ENCODE results near the gene LYRM1.
A peak's percentile ranks its signal among the peaks of the same experiment; 100 is the strongest.

The LYRM1 gene

GRCh38 chr16:20871941-20872815, 28.4 kb upstream of the LYRM1 start:
- no peak for DNase-seq (ENCODE audit: low spot score)

- DNase-seq (ENCODE audit: low spot score): no peak
Measured at GRCh38 chr16:20873331-20873730, 27.2 kb upstream of the LYRM1 start.

DNA sequence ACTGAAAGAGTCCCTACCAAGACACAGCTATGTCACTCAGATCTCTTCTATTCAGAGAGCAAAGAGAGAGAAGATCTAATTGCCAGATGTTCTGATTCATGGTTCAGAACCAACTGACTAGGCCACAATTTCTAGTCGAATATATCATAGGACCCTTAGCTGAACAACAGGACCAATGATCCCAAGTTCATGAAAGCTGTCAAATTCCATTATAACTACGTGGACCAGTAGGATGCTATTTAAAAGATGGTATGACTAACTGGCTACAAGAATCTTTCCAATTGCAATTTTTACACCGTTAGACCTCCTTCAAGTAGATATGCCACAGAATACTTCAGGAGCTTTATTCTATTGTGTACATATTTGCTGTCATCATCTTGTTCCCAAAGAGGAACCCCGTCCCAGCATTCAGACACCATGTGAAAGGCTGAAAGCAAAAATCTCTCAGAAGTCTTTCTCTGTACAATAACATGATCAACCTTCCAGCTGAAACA, 26.4 kb upstream of the LYRM1 start:
- no peak for DNase-seq (ENCODE audit: low spot score)

DNA sequence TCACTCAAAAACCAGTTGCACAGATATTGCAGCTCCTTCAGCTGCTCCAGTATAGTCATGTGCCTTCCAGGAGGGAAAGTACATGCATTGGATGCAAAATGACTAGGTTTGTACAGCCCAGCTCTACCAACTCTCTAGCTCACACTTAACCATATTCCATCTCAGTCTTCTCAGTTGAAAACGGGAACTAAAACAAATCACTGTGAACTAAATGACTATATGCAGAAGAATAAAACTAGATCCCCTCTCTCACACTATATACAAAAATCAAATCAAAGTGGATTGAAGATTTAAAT, 25.3 kb upstream of the LYRM1 start:
- DNase-seq (ENCODE audit: low spot score): no peak

GRCh38 chr16:20878682-20879147, 21.9 kb upstream of the LYRM1 start:
- no peak for DNase-seq (ENCODE audit: low spot score)

GRCh38 chr16:20879175-20880040, 21.2 kb upstream of the LYRM1 start:
- no peak for DNase-seq (ENCODE audit: low spot score)

DNA sequence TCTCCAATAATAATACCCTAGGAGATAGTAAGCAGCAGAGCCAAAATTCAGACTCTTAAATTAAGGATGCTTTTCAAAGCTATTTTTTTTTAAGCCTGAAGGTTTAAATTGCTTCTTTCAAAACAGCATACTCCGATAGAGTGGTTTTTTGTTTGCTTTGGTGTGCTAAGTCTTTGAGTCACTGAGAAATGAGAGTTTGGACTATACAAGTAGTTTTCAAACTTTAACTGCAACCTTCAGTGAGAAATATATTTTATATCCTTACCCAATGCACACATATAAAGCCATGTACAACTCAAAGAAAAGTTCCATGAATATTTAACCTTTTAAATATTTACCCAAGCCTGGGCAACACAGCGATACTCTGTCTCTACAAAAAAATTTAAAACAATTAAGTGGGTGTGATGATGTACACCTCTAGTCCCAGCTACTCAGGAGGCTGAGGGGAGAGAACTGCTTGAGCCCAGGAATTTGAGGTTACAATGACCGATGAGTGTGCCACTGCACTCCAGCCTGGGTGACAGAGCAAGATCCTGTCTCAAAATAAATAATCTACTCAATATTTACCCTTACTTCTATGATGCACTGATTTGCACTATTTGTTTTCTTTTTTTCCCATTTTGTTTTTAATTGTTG, 19.6 kb upstream of the LYRM1 start:
- no peak for DNase-seq (ENCODE audit: low spot score)

GRCh38 chr16:20881503-20881878, 19.1 kb upstream of the LYRM1 start:
- DNase-seq (ENCODE audit: low spot score): no peak

DNA sequence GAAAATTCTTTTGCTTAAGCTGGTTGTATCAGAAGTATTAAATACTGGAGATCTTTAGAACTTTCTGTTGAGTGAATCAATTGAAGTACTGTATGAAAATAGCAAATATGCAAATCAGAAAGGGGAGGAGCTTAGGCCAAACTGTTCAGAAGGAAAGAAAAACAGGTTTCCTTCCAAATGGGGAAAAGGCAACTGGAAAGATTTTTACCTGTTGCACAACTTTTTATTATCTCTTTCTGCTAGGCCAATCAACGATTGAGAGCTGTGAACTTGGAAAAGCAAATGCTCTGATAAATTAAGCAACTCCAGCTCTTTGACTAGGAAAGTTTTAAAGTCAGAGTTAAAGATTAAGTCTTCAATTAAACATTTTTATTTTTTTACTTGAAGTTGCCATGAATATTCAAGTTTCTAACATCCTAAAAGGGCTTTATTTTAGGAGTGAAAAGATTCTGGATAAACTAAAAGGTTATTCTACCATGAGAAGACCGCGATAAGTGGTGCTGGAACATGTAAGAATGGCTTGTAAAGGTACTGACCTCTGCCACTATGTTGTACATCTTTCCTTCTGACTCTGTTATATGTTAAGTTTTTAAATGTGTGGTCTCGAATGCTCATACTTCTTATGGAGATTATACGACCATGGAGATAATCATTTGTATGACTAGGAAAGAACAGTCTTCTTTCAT, 16.9 kb upstream of the LYRM1 start:
- no peak for DNase-seq (ENCODE audit: low spot score)

- DNase-seq (ENCODE audit: low spot score): no peak
Measured at GRCh38 chr16:20884240-20884556, 16.4 kb upstream of the LYRM1 start.

DNA sequence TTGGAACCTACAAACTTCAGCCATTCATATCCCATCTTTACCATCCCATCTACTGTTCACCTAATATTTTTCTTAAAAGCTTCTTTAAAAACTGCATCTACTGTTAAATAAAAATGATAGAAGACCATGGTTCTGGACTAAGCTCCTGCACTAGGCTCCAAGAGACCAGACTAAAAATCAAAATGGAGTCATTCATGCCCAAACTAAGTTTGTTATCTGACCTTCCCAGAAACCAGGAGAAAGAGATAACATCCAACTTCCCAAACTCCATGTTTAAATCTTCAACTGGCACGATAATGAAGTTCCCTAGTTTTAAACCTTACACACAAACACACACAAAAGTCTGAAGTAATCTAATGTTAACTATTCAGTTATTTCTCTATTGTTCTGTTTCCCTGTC, 14.3 kb upstream of the LYRM1 start:
- DNase-seq (ENCODE audit: low spot score): no peak

GRCh38 chr16:20887207-20887606, 13.4 kb upstream of the LYRM1 start:
- DNase-seq (ENCODE audit: low spot score): no peak

- no peak for DNase-seq (ENCODE audit: low spot score)
Measured at GRCh38 chr16:20889625-20890275, 10.8 kb upstream of the LYRM1 start.

DNA sequence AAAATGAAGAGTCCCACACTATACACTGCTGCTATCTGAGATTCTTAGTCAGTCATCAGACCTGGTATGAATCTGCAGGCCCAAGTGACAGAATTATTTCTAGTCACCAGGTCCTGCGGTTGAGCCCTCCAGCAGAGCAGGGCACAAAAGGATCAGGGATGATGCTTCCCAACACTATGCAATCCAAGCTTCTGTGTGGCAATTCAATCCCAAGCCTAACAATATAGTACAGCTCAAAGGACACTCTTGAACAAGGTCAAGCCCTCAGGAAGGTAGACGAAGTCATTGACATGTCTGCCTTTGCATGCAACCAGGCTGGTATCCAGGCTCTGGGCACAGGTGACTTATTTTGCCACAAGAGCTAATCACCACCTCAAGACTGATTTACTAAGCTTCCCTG, 6.2 kb upstream of the LYRM1 start:
- DNase-seq (ENCODE audit: low spot score): no peak

DNA sequence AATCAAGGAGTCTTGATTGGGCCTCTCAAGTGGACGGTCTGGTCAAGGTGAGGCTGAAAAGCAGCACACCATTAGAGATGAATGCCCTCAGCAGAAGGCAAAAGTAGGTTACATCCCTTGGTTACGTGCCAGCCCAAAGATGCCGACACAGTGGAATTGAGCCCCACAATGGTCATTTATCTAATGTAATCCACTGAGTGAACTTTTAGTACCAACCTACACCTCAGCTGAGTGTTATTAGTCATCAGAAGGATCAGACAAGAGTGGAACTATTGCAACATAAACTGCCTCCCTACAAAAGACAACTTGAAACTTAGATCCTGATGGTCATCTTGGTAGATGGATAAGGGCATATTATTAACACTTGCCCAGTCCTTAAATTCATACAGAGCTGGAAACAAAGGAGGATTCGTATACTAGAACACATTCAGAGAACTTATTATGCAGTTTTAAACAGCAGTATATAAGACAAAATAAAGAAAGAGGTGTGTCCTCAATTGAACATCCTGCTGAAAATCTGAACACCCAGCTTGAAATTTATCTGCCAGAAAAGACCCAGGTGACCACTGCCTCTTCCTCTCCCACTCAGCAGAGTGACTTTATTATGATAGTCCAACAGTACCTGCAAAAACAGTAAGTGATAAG, 3.2 kb upstream of the LYRM1 start:
- no peak for DNase-seq (ENCODE audit: low spot score)

GRCh38 chr16:20897922-20898321, 2.6 kb upstream of the LYRM1 start:
- no peak for DNase-seq (ENCODE audit: low spot score)

DNA sequence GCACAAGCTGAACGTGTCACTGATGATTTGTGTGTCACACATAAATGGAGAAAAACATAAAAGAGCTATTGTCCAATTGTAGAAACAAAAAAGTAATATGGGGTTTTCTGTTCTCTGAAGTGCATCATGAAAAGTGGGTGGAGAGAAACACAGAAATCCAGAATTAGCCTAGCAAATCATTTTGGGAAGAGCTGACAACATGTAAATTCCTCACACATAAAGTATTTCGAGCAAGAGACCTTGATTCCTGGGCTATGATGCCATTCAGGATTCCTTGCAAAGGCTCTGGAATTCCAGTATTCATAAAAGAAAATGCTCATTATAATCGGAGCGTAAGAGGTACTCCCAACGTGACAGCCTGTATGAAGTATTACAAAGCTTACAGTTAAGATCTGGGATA, 1.5 kb upstream of the LYRM1 start:
- DNase-seq (ENCODE audit: low spot score): no peak

DNA sequence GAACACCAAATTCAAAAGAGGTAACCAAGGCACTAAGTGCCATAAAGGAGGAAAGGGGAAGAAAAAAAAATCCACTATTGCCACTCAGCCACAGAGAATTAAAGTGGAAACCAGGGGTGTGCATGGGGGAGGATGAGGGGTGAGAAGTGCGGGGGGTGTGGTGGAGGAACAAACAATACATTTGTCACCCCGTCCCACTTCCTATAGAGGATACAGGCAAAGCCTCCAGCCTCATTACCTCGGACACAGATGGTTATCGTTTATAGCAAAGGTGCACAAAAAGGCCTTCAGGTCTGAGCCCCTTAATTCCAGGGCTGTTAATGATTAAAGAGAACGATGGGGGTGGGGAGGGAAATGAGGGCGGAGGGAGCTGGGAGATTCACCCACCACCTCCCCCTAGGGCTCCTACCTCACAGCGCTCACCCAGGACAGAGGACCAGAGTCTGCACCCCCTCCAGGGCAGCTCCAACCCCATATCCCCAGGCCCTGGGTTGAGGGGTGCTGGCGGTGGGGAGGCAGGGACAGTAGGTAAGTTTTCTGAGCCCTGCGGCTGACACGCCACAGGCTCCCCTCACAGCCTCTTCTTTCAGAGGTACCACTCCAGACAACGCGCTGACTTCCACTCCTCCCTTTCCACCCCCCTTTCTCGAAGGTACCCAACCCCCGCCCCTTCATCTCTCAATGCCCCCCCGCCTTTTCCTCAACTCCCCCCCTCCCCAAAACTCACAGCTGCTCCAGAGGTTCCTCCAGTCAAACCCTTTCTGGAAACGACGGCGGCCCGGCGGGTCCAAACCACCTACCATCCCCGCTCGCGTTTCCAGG, 883 bp upstream of the LYRM1 start:
- no peak for DNase-seq (ENCODE audit: low spot score)

GRCh38 chr16:20901068-20901435, 481 bp downstream of the LYRM1 start:
- no peak for DNase-seq (ENCODE audit: low spot score)

DNA sequence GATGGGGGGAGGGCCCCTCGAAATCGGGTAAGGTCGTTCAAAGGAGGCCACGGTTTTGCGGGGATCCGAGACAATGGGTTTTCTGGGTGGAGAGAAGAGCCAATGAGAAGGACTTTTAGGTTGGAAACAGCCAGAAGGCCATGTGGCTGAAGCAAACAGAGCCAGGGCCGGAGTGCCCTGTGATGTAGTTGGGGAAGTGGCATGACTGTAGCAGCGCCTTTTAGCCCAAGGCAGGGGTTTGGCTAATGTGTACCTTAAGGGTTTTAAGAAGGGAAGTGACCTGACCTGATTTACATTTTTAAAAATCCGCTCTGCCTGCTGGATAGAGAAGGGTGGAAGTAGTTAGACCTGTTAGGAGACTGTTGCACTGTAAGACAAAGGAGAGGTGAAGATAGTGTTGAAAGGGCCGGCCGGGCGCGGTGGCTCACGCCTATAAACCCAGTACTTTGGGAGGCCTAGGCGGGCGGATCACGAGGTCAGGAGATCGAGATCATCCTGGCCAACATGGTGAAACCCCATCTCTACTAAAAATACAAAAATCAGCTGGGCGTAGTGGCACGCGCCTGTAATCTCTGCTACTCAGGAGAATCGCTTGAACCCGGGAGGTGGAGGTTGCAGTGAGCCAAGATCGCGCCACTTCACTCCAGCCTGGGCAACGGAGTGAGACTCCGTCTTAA, 1.0 kb downstream of the LYRM1 start:
- peak; percentile 77 for DNase-seq (ENCODE audit: low spot score)
